Brain pericyte (primary cell): Measurements from ENCODE around the gene MED17.
"Not testable (repeated sequence)": the region's sequence is repeated elsewhere in the genome, so short reads cannot be mapped to it uniquely, and the experiment has no call there.

Experiments used
- DNase-seq: peaks from one replicate; pipeline ENCODE4 v3.0.0-alpha.2; 2012; ENCODE audit warnings: low read depth, low spot score

MED17 gene

GRCh38 chr11:93784145-93784934, at the start of gene MED17:
Gene MED17 (plus strand): TSS chr11:93784282. CDS start chr11:93784514, 232 bp downstream.
- peak; percentile 66 for DNase-seq

- DNase-seq: no peak
Observed at GRCh38 chr11:93734427-93735222, 49.5 kb upstream of the MED17 start.

GRCh38 chr11:93735627-93736026, 48.5 kb upstream of the MED17 start:
- no peak for DNase-seq

GRCh38 chr11:93736129-93736528, 48.0 kb upstream of the MED17 start:
- no peak for DNase-seq

- DNase-seq: no peak
Observed at GRCh38 chr11:93737904-93738612, 46.0 kb upstream of the MED17 start.

- DNase-seq: no peak
Observed at GRCh38 chr11:93738647-93739081, 45.4 kb upstream of the MED17 start.

- DNase-seq: no peak
Observed at GRCh38 chr11:93740031-93740729, 43.9 kb upstream of the MED17 start.

GRCh38 chr11:93740730-93741093, 43.4 kb upstream of the MED17 start:
- no peak for DNase-seq

GRCh38 chr11:93741094-93741881, 42.8 kb upstream of the MED17 start, which contains the start of the genes C11orf54 and TAF1D:
Gene C11orf54 (plus strand): TSS chr11:93741672. CDS start chr11:93747394, 5,722 bp downstream.
Gene TAF1D (minus strand): TSS chr11:93741495. CDS start chr11:93739304, 2,191 bp downstream.
- DNase-seq: peak; percentile 92

- DNase-seq: no peak
Observed at GRCh38 chr11:93741882-93742226, 42.2 kb upstream of the MED17 start.

GRCh38 chr11:93743291-93743690, 40.8 kb upstream of the MED17 start:
- no peak for DNase-seq

GRCh38 chr11:93744669-93745004, 39.4 kb upstream of the MED17 start:
- no peak for DNase-seq

- DNase-seq: not testable (repeated sequence)
Observed at GRCh38 chr11:93745005-93745755, 38.9 kb upstream of the MED17 start.

- DNase-seq: no peak
Observed at GRCh38 chr11:93746101-93746500, 38.0 kb upstream of the MED17 start.

- no peak for DNase-seq
Observed at GRCh38 chr11:93747122-93747521, 37.0 kb upstream of the MED17 start.

GRCh38 chr11:93751001-93751400, 33.1 kb upstream of the MED17 start:
- no peak for DNase-seq

GRCh38 chr11:93753241-93753640, 30.8 kb upstream of the MED17 start:
- DNase-seq: no peak

GRCh38 chr11:93756748-93757147, 27.3 kb upstream of the MED17 start:
- DNase-seq: no peak

- DNase-seq: no peak
Observed at GRCh38 chr11:93757301-93757700, 26.8 kb upstream of the MED17 start.
